IMR-90 (cell line): Measurements from ENCODE around the gene AKAP6.

ENCODE experiments used
- CEBPB ChIP-seq: IDR thresholded peaks from 2 replicates; pipeline ENCODE4 v1.6.1; 2012; ENCODE audit warnings: low read depth, low read length, improper control_type of control experiment
- TF ChIP-seq, protein P1 (sequence below): conservative IDR thresholded peaks from 2 replicates; pipeline ENCODE4 v1.5.1; 2012; ENCODE audit warnings: mild to moderate bottlenecking, low read depth, low read length, improper control_type of control experiment

- TF ChIP-seq, protein P1, sequence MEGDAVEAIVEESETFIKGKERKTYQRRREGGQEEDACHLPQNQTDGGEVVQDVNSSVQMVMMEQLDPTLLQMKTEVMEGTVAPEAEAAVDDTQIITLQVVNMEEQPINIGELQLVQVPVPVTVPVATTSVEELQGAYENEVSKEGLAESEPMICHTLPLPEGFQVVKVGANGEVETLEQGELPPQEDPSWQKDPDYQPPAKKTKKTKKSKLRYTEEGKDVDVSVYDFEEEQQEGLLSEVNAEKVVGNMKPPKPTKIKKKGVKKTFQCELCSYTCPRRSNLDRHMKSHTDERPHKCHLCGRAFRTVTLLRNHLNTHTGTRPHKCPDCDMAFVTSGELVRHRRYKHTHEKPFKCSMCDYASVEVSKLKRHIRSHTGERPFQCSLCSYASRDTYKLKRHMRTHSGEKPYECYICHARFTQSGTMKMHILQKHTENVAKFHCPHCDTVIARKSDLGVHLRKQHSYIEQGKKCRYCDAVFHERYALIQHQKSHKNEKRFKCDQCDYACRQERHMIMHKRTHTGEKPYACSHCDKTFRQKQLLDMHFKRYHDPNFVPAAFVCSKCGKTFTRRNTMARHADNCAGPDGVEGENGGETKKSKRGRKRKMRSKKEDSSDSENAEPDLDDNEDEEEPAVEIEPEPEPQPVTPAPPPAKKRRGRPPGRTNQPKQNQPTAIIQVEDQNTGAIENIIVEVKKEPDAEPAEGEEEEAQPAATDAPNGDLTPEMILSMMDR: no peak
- no peak for TF ChIP-seq CEBPB
Measured at GRCh38 chr14:32847867-32848266, 518.8 kb downstream of the AKAP6 start.
